K562 (cell line): Measurements from ENCODE around the gene ATAD3B. TPM values are rescaled to one million over a fixed set of nuclear protein-coding genes. Genes with fewer than 3 reads are reported as not detected.

Experiments used
- ATAC-seq: fragments of 200-7000 bp; cut with Tn5 transposase; 3 replicates; pipeline ENCODE4 v1.9.1; 2020; ENCODE audit warnings: moderate library complexity
- BruUV-seq: library from RNA; stranded (reverse); fragments of 400-500 nt; replicated peaks from 2 replicates; lab custom pipeline; 2021; lab: Mats Ljungman, UMichigan
- CTCF ChIA-PET: fragments of 300-600 bp; formaldehyde crosslinking; extraction: SDS; loops from one replicate; lab custom pipeline; 2021; ENCODE audit warnings: low intra/inter-chr PET ratio; lab: Yijun Ruan, JAX
- POLR2A ChIA-PET: fragments of 300-600, 350-650 bp; sonication (Branson Sonifier 250); formaldehyde crosslinking; extraction: SDS; loops from one replicate; lab custom pipeline; 2021; ENCODE audit warnings: antibody characterized with exemption, inconsistent platforms; lab: Yijun Ruan, JAX
- DNase-seq, 4 experiments: peaks; one replicate each; pipeline versions ENCODE4 v3.0.0 to v3.0.0-alpha.2; 2011 to 2018; ENCODE audit warnings: low spot score in 3 of 4, mixed read lengths in 3 of 4; ENCODE audit errors: extremely low read depth in 1 of 4
- FAIRE-seq: peaks from 2 replicates; lab custom pipeline; 2011; peaks lifted over from hg19 to GRCh38; lab: Jason Lieb, UNC
- H2AFZ ChIP-seq: 2 replicates; pipeline ENCODE4 v1.6.0; 2011; ENCODE audit warnings: low read depth, low read length, control low read depth, inconsistent platforms
- H3K27ac ChIP-seq: fragments of 200-600 bp; 3 replicates; pipeline ENCODE4 v1.8.0; 2011; ENCODE audit warnings: low read depth, mild to moderate bottlenecking, control low read depth, inconsistent platforms, low read length, moderate library complexity, mixed read lengths; ENCODE audit errors: extremely low read depth
- H3K27me3 ChIP-seq, 2 experiments: fragments of 300-600 bp in 1 of 2; 2 replicates in 1 of 2; 3 replicates in 1 of 2; pipeline versions ENCODE4 v1.6.0 to v1.8.0; 2011; ENCODE audit warnings: inconsistent platforms in 2 of 2, low read length in 2 of 2, mild to moderate bottlenecking in 1 of 2, mixed read lengths in 1 of 2, moderate library complexity in 1 of 2; ENCODE audit not compliant: control insufficient read depth in 2 of 2, insufficient read depth in 2 of 2
- H3K36me3 ChIP-seq: fragments of 300-600 bp; 3 replicates; pipeline ENCODE4 v1.8.0; 2011; ENCODE audit warnings: mild to moderate bottlenecking, low read length, inconsistent platforms; ENCODE audit not compliant: control insufficient read depth, insufficient read depth
- H3K4me1 ChIP-seq, 2 experiments: fragments of 200-600 bp in 1 of 2; replicated peaks in 1 of 2; 2 replicates in 1 of 2; 3 replicates in 1 of 2; pipeline versions ENCODE4 v1.5.1 to v1.8.0; 2011; ENCODE audit warnings: inconsistent platforms in 2 of 2, low read length in 2 of 2, mild to moderate bottlenecking in 1 of 2, mixed read lengths in 1 of 2, moderate library complexity in 1 of 2; ENCODE audit not compliant: control insufficient read depth in 2 of 2, insufficient read depth in 2 of 2
- H3K4me2 ChIP-seq: 2 replicates; pipeline ENCODE4 v1.6.1; 2011; ENCODE audit warnings: low read length, control low read depth, inconsistent platforms, mixed read lengths; ENCODE audit not compliant: insufficient read depth
- H3K4me3 ChIP-seq: fragments of 200-600 bp; sonication (generic), shearing (Covaris generic); 2 replicates; pipeline ENCODE4 v1.5.1; 2016; ENCODE audit warnings: control low read depth, inconsistent platforms
- H3K79me2 ChIP-seq: fragments of 200-600 bp; 3 replicates; pipeline ENCODE4 v1.8.0; 2011; ENCODE audit warnings: low read length, inconsistent platforms; ENCODE audit not compliant: control insufficient read depth, insufficient read depth
- H3K9ac ChIP-seq, 2 experiments: 2 replicates each; pipeline versions ENCODE4 v1.6.0 to v1.6.1; 2011; ENCODE audit warnings: low read depth in 2 of 2, low read length in 2 of 2, control low read depth in 1 of 2, inconsistent platforms in 1 of 2, mild to moderate bottlenecking in 1 of 2, mixed read lengths in 1 of 2; ENCODE audit not compliant: insufficient read depth in 1 of 2
- H3K9me1 ChIP-seq: one replicate; pipeline ENCODE4 v1.6.0; 2011; ENCODE audit warnings: inconsistent platforms, mild to moderate bottlenecking, low read length, moderate library complexity; ENCODE audit not compliant: control insufficient read depth, insufficient read depth
- H3K9me3 ChIP-seq: replicated peaks from 2 replicates; pipeline ENCODE4 v1.5.1; 2011; ENCODE audit warnings: low read depth, low read length, inconsistent platforms; ENCODE audit not compliant: control insufficient read depth, insufficient read depth
- H4K20me1 ChIP-seq: replicated peaks from 2 replicates; pipeline ENCODE4 v1.6.1; 2011; ENCODE audit warnings: low read length, inconsistent platforms, mixed read lengths; ENCODE audit not compliant: control insufficient read depth, insufficient read depth
- CBFA2T2 ChIP-seq: fragments of 450-650 bp; conservative IDR thresholded peaks from 2 replicates; pipeline ENCODE4 v1.6.1; 2017; ENCODE audit warnings: mild to moderate bottlenecking
- CBX2 ChIP-seq: fragments of 200-600 bp; sonication (generic); IDR thresholded peaks from one replicate; pipeline ENCODE4 v1.6.1; 2012; ENCODE audit warnings: mild to moderate bottlenecking, low read length, inconsistent platforms; ENCODE audit not compliant: insufficient read depth, poor library complexity, severe bottlenecking
- CXXC5 ChIP-seq: fragments of 250-450 bp; sonication (Bioruptor Pico); IDR thresholded peaks from 2 replicates; pipeline ENCODE4 v1.8.0; 2022; ENCODE audit warnings: inconsistent platforms, mild to moderate bottlenecking, moderate library complexity
- EGR1 ChIP-seq: fragments of 450-650 bp; conservative IDR thresholded peaks from 2 replicates; pipeline ENCODE4 v1.6.1; 2017; ENCODE audit warnings: mild to moderate bottlenecking
- EP300 ChIP-seq: IDR thresholded peaks from 2 replicates; pipeline ENCODE4 v1.6.1; 2012; ENCODE audit warnings: low read length, improper control_type of control experiment
- EZH2 ChIP-seq: IDR thresholded peaks from 2 replicates; pipeline ENCODE4 v1.6.1; 2012; ENCODE audit warnings: low read depth, mild to moderate bottlenecking, inconsistent platforms, low read length, borderline replicate concordance
- FOXA3 ChIP-seq, 2 experiments: fragments of 450-650 bp in 1 of 2; sonication (generic) in 1 of 2; formaldehyde crosslinking; IDR thresholded peaks in 1 of 2; conservative IDR thresholded peaks in 1 of 2; 2 replicates each; pipeline versions ENCODE4 v1.4.0 to v1.8.0; 2020 to 2022; ENCODE audit warnings: mild to moderate bottlenecking in 2 of 2, missing genetic modification reagents in 1 of 2
- GATAD2B ChIP-seq: fragments of 450-650 bp; IDR thresholded peaks from 2 replicates; pipeline ENCODE4 v1.6.1; 2017; ENCODE audit warnings: mild to moderate bottlenecking, borderline replicate concordance
- KDM1A ChIP-seq, 2 experiments: fragments of 450-650 bp; IDR thresholded peaks; 2 replicates each; pipeline ENCODE4 v1.6.1; 2016; ENCODE audit warnings: mild to moderate bottlenecking in 2 of 2
- NR2C1 ChIP-seq, 2 experiments: fragments of 450-650 bp; IDR thresholded peaks; 2 replicates each; pipeline ENCODE4 v1.6.1; 2017; ENCODE audit warnings: mild to moderate bottlenecking in 2 of 2, antibody characterized with exemption in 1 of 2, inconsistent platforms in 1 of 2, missing compliant biosample characterization in 1 of 2, missing genetic modification characterization in 1 of 2
- NRF1 ChIP-seq, 2 experiments: fragments of 450-650 bp; IDR thresholded peaks in 1 of 2; conservative IDR thresholded peaks in 1 of 2; 2 replicates each; pipeline ENCODE4 v1.6.1; 2014; ENCODE audit warnings: mild to moderate bottlenecking in 2 of 2
- PCBP1 ChIP-seq: fragments of 200-400 bp; formaldehyde crosslinking; IDR thresholded peaks from 2 replicates; pipeline ENCODE4 v1.6.1; 2018; ENCODE audit warnings: mild to moderate bottlenecking, low read depth, low read length; ENCODE audit not compliant: poor library complexity, severe bottlenecking
- PHF21A ChIP-seq: fragments of 450-650 bp; IDR thresholded peaks from 2 replicates; pipeline ENCODE4 v1.6.1; 2017; ENCODE audit warnings: low read depth, borderline replicate concordance
- PHF8 ChIP-seq: fragments of 200-600 bp; sonication (generic); IDR thresholded peaks from 2 replicates; pipeline ENCODE4 v1.6.1; 2012; ENCODE audit warnings: mixed run types, mild to moderate bottlenecking, inconsistent platforms, low read length, moderate library complexity, borderline replicate concordance
- SAP30 ChIP-seq: fragments of 200-600 bp; sonication (generic); IDR thresholded peaks from 2 replicates; pipeline ENCODE4 v1.6.1; 2012; ENCODE audit warnings: borderline replicate concordance, low read depth, mild to moderate bottlenecking, moderate library complexity, low read length, control low read depth, inconsistent platforms; ENCODE audit not compliant: insufficient read depth, poor library complexity, severe bottlenecking
- SETDB1 ChIP-seq: IDR thresholded peaks from one replicate; pipeline ENCODE4 v1.6.1; 2012; ENCODE audit warnings: low read length, control low read depth, inconsistent platforms
- SREBF1 ChIP-seq: fragments of 150-350 bp; IDR thresholded peaks from 2 replicates; pipeline ENCODE4 v1.6.1; 2014; ENCODE audit warnings: antibody characterized with exemption, low read depth, low read length, borderline replicate concordance
- TARDBP ChIP-seq: fragments of 450-650 bp; IDR thresholded peaks from 2 replicates; pipeline ENCODE4 v1.6.1; 2016
- TCF7L2 ChIP-seq: fragments of 150-350 bp; IDR thresholded peaks from 2 replicates; pipeline ENCODE4 v1.6.1; 2016; ENCODE audit warnings: low read depth, mild to moderate bottlenecking, low read length, moderate library complexity
- TCFL5 ChIP-seq: fragments of 250-450 bp; sonication (Bioruptor Pico); conservative IDR thresholded peaks from 2 replicates; pipeline ENCODE4 v1.6.1; 2021; ENCODE audit warnings: mild to moderate bottlenecking, moderate library complexity, matching md5 sums
- XRCC3 ChIP-seq: fragments of 450-650 bp; IDR thresholded peaks from 2 replicates; pipeline ENCODE4 v1.6.1; 2017; ENCODE audit warnings: mild to moderate bottlenecking, moderate library complexity
- ZNF197 ChIP-seq: fragments of 200-800 bp; sonication (Bioruptor generic); IDR thresholded peaks from 2 replicates; pipeline ENCODE4 v1.6.1; 2016; ENCODE audit warnings: low read depth, missing genetic modification characterization, missing compliant biosample characterization
- ZNF24 ChIP-seq: fragments of 450-650 bp; IDR thresholded peaks from 2 replicates; pipeline ENCODE4 v1.6.1; 2016
- ZNF507 ChIP-seq: conservative IDR thresholded peaks from 2 replicates; pipeline ENCODE4 v1.6.1; 2017; ENCODE audit warnings: missing genetic modification characterization, missing compliant biosample characterization
- ZNF699 ChIP-seq: fragments of 250-450 bp; sonication (Bioruptor Pico); IDR thresholded peaks from 2 replicates; pipeline ENCODE4 v1.8.0; 2021; ENCODE audit warnings: mild to moderate bottlenecking, moderate library complexity; ENCODE audit not compliant: insufficient replicate concordance
- WGBS: fragments of 100-300 bp; shearing (Covaris generic); methylation state at CpG from one replicate; pipeline ENCODE4 v1.1.6; 2016; ENCODE audit warnings: low coverage, mixed read lengths; ENCODE audit not compliant: insufficient coverage; ENCODE audit errors: missing lambda C conversion rate; 5-methylcytosine and 5-hydroxymethylcytosine counted together
- in situ Hi-C: fragments of 300-500 bp; cut with MboI; formaldehyde crosslinking; loops from 4 replicates; pipeline ENCODE4 v1.15.0; 2018; ENCODE audit warnings: inconsistent platforms, mixed read lengths
- intact Hi-C: fragments of 100-400 bp; cut with micrococcal nuclease; formaldehyde crosslinking; loops from 2 replicates; pipeline ENCODE4 v1.14.2; 2022
- polyA plus RNA-seq, 8 experiments: library from polyadenylated mRNA; depleted of rRNA in 4 of 8; stranded (reverse) in 5 of 8; unstranded in 3 of 8; fragments of >200 nt; fragmentation: Nextera tagmentation in 2 of 8; fragmentation: Illumina TruSeq in 1 of 8; extraction: Ambion mirVana in 2 of 8; extraction: Trizol in 1 of 8; gene quantifications; 2 replicates each; pipeline versions ENCODE4 v1.2.1 to v1.2.3, GENCODE V29; 2011 to 2014; ENCODE audit warnings: inconsistent platforms in 1 of 8, missing spikeins in 1 of 8
- total RNA-seq, 7 experiments: library from RNA; depleted of rRNA in 6 of 7; stranded (reverse); fragments of >200 nt in 6 of 7; fragmentation: Illumina TruSeq in 2 of 7; extraction: Trizol in 2 of 7; gene quantifications; 2 replicates each; pipeline versions ENCODE4 v1.2.1 to v1.2.3, GENCODE V29; 2011 to 2021; ENCODE audit warnings: low replicate concordance in 1 of 7

Gene ATAD3B
- total and polyA plus RNA-seq, 9 of the 15 experiments (the other 6 are each of a cell fraction or from before 2014, with no cell fraction given), result 0.07 to 113 (median 27.7) TPM

- Histone ChIP-seq H3K27ac (no peak overlapping the region), H3K4me2 (peak overlapping the region; percentile 45; the same call in 1 of the 2 replicates), H3K36me3 (no peaks in the 10 kb centered on the region), H3K4me1 (peaks cover 17 to 61% of the 10 kb centered on the region in 2 experiments), H3K4me3 (peak overlapping the region; percentile 51), H3K9me3 (no peaks in the 10 kb centered on the region), H3K9me1 (no peaks in the 10 kb centered on the region), H4K20me1 (no peaks in the 10 kb centered on the region), H3K9ac (peak overlapping the region in 1 of 2 experiments; percentile 75; a peak in 2 of 4 replicates), H2AFZ (0 out of 2 replicates have a peak overlapping the region, but pooled peaks have one; percentile 4), H3K27me3 (no peaks in the 10 kb centered on the region), H3K79me2 (no peaks in the 10 kb centered on the region)
- in situ Hi-C loops, result no loop called here
- FAIRE-seq, result no peak
- intact Hi-C loops, result no loop called here
- DNase-seq, result peak; percentile 48 to 80 (median 74)
- no TSS peak for BruUV-seq
- CTCF ChIA-PET, result no interaction called here
- ATAC-seq, result no peak; the same call in 2 of the 3 replicates
- POLR2A ChIA-PET, result interaction anchor here (0.6 kb wide), 1 partner anchor 19 kb away, joined by 3 read pairs; no protein-coding TSS in a partner anchor
- 0% methylated on average over 11 of the region's 66 CpGs for WGBS
- TF ChIP-seq ZNF24 (no peak), PHF21A (0 out of 2 replicates have a peak, but pooled peaks have one; percentile 21), ZNF699 (CRISPR knock-in tag) (no peak), SREBF1 (no peak), NR2C1 (IDR thresholded peaks at IDR 0.05) (no peak), NR2C1 (tag; IDR thresholded peaks at IDR 0.05) (no peak), SETDB1 (no peak), CBX2 (no peak), KDM1A (IDR thresholded peaks at IDR 0.05) (peak in 1 of 2 experiments; percentile 51; a peak in 2 of 4 replicates), NRF1 (conservative IDR thresholded peaks at IDR 0.05 in 1 of 2, IDR thresholded peaks at IDR 0.05 in 1 of 2) (no peak), SAP30 (no peak), PHF8 (peak; percentile 17; the same call in 1 of the 2 replicates), EGR1 (peak; percentile 67), EP300 (no peak), ZNF507 (tag) (no peak), TARDBP (no peak), TCFL5 (CRISPR knock-in tag) (no peak), TCF7L2 (no peak), GATAD2B (peak; percentile 27; the same call in 1 of the 2 replicates), CBFA2T2 (no peak), PCBP1 (peak; percentile 39), EZH2 (no peak), CXXC5 (0 out of 2 replicates have a peak, but pooled peaks have one; percentile 10), ZNF197 (CRISPR knock-in tag) (no peak), FOXA3 (CRISPR knock-in tag; conservative IDR thresholded peaks at IDR 0.05 in 1 of 2, IDR thresholded peaks at IDR 0.05 in 1 of 2) (no peak), XRCC3 (no peak)
Measured at GRCh38 chr1:1427106-1427819, 44.3 kb upstream of the ATAD3B start.
